Tibial nerve (tissue), 3 donors: ENCODE data around the gene ZFP64.

Source experiments
- POLR2A ChIP-seq, 2 donors: fragments of 450-650 bp; IDR thresholded peaks; one replicate each; pipeline ENCODE4 v1.6.1; 2017; ENCODE audit warnings: antibody characterized with exemption in 2 of 2, mild to moderate bottlenecking in 2 of 2, moderate library complexity in 2 of 2
- TF ChIP-seq, protein P1 (sequence below), 5 experiments: fragments of 200-600 bp in 3 of 5; fragments of 450-650 bp in 2 of 5; sonication (generic) in 3 of 5; IDR thresholded peaks; one replicate each; pipeline ENCODE4 v1.5.1; 2016 to 2019; ENCODE audit warnings: antibody characterized with exemption in 5 of 5, mild to moderate bottlenecking in 3 of 5, moderate library complexity in 2 of 5

DNA sequence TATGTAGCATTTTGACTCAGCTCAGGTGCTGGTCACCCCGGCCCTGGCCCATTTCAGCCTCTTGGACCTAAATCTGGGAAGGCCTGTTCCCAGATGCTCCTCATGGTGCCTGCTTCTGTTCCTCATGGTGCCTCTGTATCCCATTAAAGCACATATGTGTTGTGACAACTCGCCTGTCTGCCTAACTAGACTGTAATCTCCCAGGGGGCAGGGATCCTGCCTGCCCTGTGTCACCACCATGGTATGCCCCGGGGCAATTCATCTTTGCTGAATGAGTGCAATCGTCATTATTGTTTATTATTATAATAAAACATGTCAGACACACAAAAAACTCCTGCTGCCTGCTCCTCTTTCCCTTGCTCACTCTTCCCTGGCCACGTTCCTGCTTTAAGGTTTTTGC is 62.0 kb downstream of the ZFP64 start:
- TF ChIP-seq, protein P1, sequence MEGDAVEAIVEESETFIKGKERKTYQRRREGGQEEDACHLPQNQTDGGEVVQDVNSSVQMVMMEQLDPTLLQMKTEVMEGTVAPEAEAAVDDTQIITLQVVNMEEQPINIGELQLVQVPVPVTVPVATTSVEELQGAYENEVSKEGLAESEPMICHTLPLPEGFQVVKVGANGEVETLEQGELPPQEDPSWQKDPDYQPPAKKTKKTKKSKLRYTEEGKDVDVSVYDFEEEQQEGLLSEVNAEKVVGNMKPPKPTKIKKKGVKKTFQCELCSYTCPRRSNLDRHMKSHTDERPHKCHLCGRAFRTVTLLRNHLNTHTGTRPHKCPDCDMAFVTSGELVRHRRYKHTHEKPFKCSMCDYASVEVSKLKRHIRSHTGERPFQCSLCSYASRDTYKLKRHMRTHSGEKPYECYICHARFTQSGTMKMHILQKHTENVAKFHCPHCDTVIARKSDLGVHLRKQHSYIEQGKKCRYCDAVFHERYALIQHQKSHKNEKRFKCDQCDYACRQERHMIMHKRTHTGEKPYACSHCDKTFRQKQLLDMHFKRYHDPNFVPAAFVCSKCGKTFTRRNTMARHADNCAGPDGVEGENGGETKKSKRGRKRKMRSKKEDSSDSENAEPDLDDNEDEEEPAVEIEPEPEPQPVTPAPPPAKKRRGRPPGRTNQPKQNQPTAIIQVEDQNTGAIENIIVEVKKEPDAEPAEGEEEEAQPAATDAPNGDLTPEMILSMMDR (IDR thresholded peaks at IDR 0.05) = no peak
- no peak for TF ChIP-seq POLR2A (IDR thresholded peaks at IDR 0.05)
